Astrocyte of the cerebellum (primary cell): ENCODE measurements around the gene C12orf42.

Source experiments
- DNase-seq: peaks from one replicate; pipeline ENCODE4 v3.0.0-alpha.2; 2011; ENCODE audit warnings: low read depth
- H3K4me3 ChIP-seq: 2 replicates; pipeline ENCODE4 v1.5.1; 2011; ENCODE audit warnings: mild to moderate bottlenecking, low read depth, low read length, moderate library complexity
- CTCF ChIP-seq: IDR thresholded peaks from 2 replicates; pipeline ENCODE4 v1.5.1; 2012; ENCODE audit warnings: low read length, low read depth, moderate library complexity, mild to moderate bottlenecking; ENCODE audit errors: missing control alignments
- in situ Hi-C: cut with HindIII; loops from 2 replicates; pipeline ENCODE4 v1.10.0; 2017; ENCODE audit warnings: low sequenced_read_pairs

The C12orf42 gene

GRCh38 chr12:103369929-103370328, 125.8 kb downstream of the C12orf42 start:
- no peak for TF ChIP-seq CTCF
- no peak for DNase-seq
- in situ Hi-C loops: no loop called here
- no peak overlapping the region for H3K4me3 ChIP-seq

- TF ChIP-seq CTCF: no peak
- no peak for DNase-seq
- in situ Hi-C loops: no loop called here
These were observed 127.6 kb downstream of the C12orf42 start for GRCh38 chr12:103368167-103368566.

GRCh38 chr12:103354403-103354802, 141.4 kb downstream of the C12orf42 start:
- in situ Hi-C loops: no loop called here
- H3K4me3 ChIP-seq: no peak overlapping the region
- TF ChIP-seq CTCF: no peak

More at GRCh38 chr12:103368167-103368566, 127.6 kb downstream of the C12orf42 start:
- no peak overlapping the region for H3K4me3 ChIP-seq

GRCh38 chr12:103353913-103354312, 141.9 kb downstream of the C12orf42 start:
- DNase-seq: no peak
- no peak overlapping the region for H3K4me3 ChIP-seq
- TF ChIP-seq CTCF: no peak
- in situ Hi-C loops: no loop called here

More at GRCh38 chr12:103354403-103354802, 141.4 kb downstream of the C12orf42 start:
- DNase-seq: no peak

- in situ Hi-C loops: no loop called here
- TF ChIP-seq CTCF: no peak
- DNase-seq: no peak
- H3K4me3 ChIP-seq: no peak overlapping the region
These were observed 145.7 kb downstream of the C12orf42 start for GRCh38 chr12:103350116-103350515.

- no peak for DNase-seq
- TF ChIP-seq CTCF: no peak
- in situ Hi-C loops: no loop called here
- H3K4me3 ChIP-seq: no peak overlapping the region
These were observed 146.8 kb downstream of the C12orf42 start for GRCh38 chr12:103348935-103349334.

- in situ Hi-C loops: no loop called here
- H3K4me3 ChIP-seq: no peak overlapping the region
- no peak for TF ChIP-seq CTCF
- DNase-seq: no peak
These were observed 158.8 kb downstream of the C12orf42 start for GRCh38 chr12:103336940-103337339.
